ENCODE results near the gene FOXG1. TPM values are rescaled to one million over a fixed set of nuclear protein-coding genes. Genes with fewer than 3 reads are reported as not detected.

Gene FOXG1
- not detected for total RNA-seq

DNA sequence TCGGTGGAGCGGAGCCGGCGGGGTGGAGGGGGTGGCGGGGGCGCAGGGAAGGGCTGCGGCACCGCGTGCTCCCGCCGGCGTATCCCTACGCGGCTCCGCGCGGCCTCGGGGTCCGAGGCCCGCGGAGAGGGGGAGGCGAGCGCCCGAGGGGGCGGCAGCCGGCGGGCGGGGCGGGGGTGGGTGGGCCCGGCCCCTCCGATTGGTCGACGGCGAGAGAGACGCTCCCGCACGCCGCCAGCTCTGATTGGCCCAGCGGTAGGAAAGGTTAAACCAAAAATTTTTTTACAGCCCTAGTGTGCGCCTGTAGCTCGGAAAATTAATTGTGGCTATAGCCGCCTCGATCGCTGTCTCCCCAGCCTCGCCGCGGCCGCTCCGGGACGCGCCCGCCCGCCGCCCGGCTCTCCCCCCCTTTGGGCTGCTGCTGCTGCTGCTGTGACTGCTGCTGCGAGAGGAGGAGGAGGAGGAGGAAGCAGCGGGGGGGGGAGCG is at the start of gene FOXG1:
Gene FOXG1, plus strand, starts transcription at position 319 of the 487 bp plus-strand sequence. CDS start 493 bp downstream, outside the sequence.
- H3K4me3 Mint-ChIP-seq = peak within 1 kb of the TSS; percentile 38
- H3K27me3 Mint-ChIP-seq = peaks cover 50 to 60% of the 10 kb centered on the region in 2 donors
- no peak within 1 kb of the TSS for H3K27ac Mint-ChIP-seq

DNA sequence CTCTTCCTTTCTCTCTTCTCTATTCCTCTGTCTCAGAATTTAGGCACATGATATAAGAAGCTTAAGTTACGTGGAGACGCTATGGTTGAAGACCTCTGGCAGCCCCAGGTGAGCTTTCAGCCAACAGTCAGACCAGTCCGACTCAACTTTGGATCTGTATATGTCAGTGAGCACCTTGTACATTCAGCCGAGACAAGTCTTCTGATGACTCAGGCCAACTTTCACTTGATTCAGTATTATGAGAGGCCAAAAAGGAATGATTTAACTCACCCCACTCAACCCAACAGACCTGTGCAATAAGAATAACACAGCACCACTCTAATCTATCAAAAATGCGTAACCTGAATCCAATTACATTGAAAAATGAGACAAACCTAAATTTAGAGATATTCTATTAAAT is 47.5 kb upstream of the FOXG1 start:
- Mint-ChIP-seq H3K27me3 (no peaks in the 10 kb centered on the region), H3K4me3 (no peak overlapping the region), H3K36me3 (peaks cover 6% of the 10 kb centered on the region), H3K9me3 (peaks cover 22% of the 10 kb centered on the region), H3K27ac (no peak overlapping the region), H3K4me1 (ENCODE audit: low read depth in 2 of 2) (no peaks in the 10 kb centered on the region)
- no peak for DNase-seq (ENCODE audit: low spot score)
- ATAC-seq = no peak

More for the DNA sequence above, at the start of gene FOXG1:
- Mint-ChIP-seq H3K9me3 (peaks cover 13% of the 10 kb centered on the region), H3K36me3 (peaks cover 18% of the 10 kb centered on the region), H3K4me1 (ENCODE audit: low read depth in 2 of 2) (peaks cover 0 to 15% of the 10 kb centered on the region in 2 donors)
- ATAC-seq = no peak
- DNase-seq (ENCODE audit: low spot score) = no peak

DNA sequence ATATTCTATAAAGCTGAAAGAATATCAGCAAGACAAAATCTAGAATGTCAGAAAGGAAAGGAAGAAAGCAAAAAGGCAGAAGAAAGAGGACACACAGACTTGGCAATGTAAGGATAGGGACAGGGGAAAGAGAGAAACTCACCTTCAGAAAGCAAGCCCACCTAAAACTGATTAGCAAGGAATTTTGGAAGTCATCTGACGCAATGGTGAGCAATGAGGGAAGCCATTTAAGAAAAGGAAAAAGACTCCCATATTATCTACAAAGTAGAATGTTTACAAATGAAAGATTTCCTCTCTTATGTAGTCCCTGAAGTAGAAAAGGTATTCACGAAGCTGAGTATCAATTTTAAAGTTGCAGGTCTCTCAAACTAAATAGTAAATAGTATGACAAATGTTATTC is 35.2 kb upstream of the FOXG1 start:
- Mint-ChIP-seq H3K4me1 (ENCODE audit: low read depth in 2 of 2) (no peaks in the 10 kb centered on the region), H3K27ac (no peak overlapping the region), H3K27me3 (no peaks in the 10 kb centered on the region), H3K36me3 (no peaks in the 10 kb centered on the region), H3K9me3 (peaks cover 15% of the 10 kb centered on the region), H3K4me3 (no peak overlapping the region)
- ATAC-seq = no peak
- no peak for DNase-seq (ENCODE audit: low spot score)

DNA sequence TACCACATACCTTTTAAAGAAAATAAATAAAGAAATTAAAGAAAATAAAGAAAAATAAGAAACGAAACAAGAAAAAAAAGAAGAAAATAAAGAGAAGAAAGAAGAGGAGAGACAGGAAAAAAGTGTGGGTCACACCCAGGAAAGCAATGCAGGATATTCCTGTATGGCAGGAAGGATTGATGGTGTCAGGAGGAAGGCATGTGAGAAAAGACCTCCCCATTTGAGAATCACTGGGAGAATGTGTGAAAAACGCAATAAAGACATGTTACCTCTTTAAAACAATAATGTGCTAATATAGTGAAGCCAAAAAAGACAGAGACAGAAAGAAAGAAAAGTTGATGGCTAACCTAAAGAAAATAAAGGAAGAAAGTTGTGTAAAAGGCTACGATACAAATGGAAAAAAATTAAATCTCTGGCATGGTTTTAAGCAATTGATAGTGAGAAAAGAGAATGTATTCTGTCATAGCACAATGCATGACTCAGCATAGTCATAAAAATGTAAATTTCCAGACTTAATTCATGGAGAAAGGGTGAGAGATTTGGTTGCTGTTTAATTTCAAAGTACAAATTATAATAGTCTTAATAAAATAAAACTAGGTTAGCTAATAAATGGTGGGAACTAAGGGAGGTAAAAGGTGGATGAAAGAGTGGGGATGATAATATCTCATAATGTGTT is 24.3 kb upstream of the FOXG1 start:
- Mint-ChIP-seq H3K9me3 (peaks cover 23% of the 10 kb centered on the region), H3K4me3 (no peak overlapping the region), H3K27ac (no peak overlapping the region), H3K4me1 (ENCODE audit: low read depth in 2 of 2) (no peaks in the 10 kb centered on the region), H3K27me3 (no peaks in the 10 kb centered on the region), H3K36me3 (peaks cover 5% of the 10 kb centered on the region)
- no peak for DNase-seq (ENCODE audit: low spot score)
- no peak for ATAC-seq

DNA sequence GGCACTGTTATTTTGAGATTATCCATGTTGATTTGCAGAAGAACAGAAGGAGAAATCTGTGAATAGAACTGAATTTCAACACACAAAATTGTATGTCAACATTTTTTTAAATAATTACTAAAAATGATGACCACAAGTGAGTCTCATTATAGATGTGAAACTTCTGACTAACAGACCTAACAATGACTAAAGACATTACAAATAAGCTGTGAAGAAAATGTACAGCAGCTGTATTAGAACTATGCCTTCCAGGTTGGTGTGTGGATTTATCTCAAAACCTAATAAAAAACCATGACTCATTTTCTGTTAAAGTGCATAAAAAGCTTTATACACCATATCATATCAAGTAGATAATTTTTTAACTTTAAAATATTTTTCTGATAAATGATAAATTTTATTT is 22.5 kb upstream of the FOXG1 start:
- Mint-ChIP-seq H3K4me3 (no peak overlapping the region), H3K27me3 (no peaks in the 10 kb centered on the region), H3K27ac (no peak overlapping the region), H3K9me3 (peaks cover 23% of the 10 kb centered on the region), H3K36me3 (peaks cover 5% of the 10 kb centered on the region), H3K4me1 (ENCODE audit: low read depth in 2 of 2) (no peaks in the 10 kb centered on the region)
- DNase-seq (ENCODE audit: low spot score) (no peak), ATAC-seq (no peak)

DNA sequence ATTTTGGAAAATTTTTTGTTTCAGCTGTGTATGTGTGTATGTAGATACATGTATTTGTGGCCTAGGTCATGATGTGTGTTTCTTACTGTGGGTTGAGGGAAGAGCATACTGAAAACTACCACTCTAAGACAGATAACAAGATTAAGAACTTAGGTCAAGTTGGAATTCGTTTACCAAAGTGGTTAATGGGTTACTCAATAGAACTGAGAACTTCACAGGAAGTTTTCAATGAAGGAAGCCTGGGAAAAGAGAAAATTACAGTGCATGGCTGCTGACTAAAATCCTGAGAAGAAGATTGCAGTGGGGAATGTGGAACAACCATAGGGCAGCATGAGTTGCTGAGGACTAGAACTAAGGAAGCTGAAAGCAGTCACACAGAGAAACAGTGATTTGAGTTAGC is 21.4 kb upstream of the FOXG1 start:
- Mint-ChIP-seq H3K36me3 (peaks cover 5% of the 10 kb centered on the region), H3K27me3 (no peaks in the 10 kb centered on the region), H3K27ac (no peak overlapping the region), H3K9me3 (peaks cover 23% of the 10 kb centered on the region), H3K4me1 (ENCODE audit: low read depth in 2 of 2) (no peaks in the 10 kb centered on the region), H3K4me3 (no peak overlapping the region)
- DNase-seq (ENCODE audit: low spot score) (no peak), ATAC-seq (no peak)

DNA sequence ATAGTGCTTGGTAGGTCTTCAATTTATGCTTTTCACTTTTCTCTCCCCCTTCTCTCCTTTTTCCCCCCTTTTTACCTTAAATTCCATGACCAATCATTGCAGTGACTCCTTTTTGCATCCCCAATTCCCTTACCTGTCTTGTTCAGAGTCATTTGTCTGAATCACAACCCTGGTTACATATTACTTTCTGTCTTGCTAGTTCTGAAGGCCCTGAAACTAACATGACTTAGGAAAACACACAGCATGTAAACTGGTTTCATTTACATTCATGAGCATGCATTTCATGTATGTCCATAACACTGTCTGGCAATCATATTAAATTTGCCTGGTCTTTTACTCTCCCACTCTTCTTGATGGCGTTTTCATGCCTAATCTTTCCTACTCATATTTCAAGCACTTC is 20.3 kb upstream of the FOXG1 start:
- no peak for DNase-seq (ENCODE audit: low spot score)
- Mint-ChIP-seq H3K27me3 (no peaks in the 10 kb centered on the region), H3K36me3 (peaks cover 5% of the 10 kb centered on the region), H3K27ac (no peak overlapping the region), H3K4me3 (no peak overlapping the region), H3K4me1 (ENCODE audit: low read depth in 2 of 2) (no peaks in the 10 kb centered on the region), H3K9me3 (peaks cover 16% of the 10 kb centered on the region)
- ATAC-seq = no peak

DNA sequence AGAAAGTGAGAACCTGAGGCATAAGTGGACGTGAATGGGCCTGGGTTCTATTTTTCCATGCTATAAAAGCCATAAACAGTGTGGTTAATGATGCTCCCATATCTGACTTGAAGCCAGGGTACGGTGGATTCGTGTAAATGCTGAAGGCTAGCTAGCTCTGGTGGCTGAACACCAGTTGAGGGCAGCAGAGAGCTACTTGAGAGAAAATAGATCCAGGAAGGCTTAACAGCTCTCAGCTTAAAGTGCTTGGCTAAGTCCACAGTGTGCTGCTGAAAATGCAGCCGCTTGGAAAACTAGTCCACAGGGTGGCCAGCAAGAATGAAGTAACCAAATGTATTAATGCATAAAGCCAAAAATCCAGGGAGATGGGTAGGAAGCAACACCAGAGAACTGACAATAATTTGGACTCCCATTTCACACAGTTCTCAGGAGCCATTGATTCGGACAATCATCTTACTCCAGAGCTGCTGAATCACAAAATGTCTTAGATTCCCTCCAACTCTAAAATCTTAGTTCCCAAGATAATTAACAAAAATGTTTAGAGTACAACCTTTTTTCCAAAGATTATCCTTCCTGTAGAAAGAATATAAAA is 15.0 kb upstream of the FOXG1 start:
- H3K27ac Mint-ChIP-seq = no peak overlapping the region
- peaks cover 7 to 26% of the 10 kb centered on the region in 2 donors for H3K27me3 Mint-ChIP-seq
- peaks cover 8% of the 10 kb centered on the region for H3K36me3 Mint-ChIP-seq
- peaks cover 9% of the 10 kb centered on the region for H3K9me3 Mint-ChIP-seq
- no peaks in the 10 kb centered on the region for H3K4me1 Mint-ChIP-seq (ENCODE audit: low read depth in 2 of 2)
- ATAC-seq (no peak), DNase-seq (ENCODE audit: low spot score) (no peak)
- H3K4me3 Mint-ChIP-seq = no peak overlapping the region

DNA sequence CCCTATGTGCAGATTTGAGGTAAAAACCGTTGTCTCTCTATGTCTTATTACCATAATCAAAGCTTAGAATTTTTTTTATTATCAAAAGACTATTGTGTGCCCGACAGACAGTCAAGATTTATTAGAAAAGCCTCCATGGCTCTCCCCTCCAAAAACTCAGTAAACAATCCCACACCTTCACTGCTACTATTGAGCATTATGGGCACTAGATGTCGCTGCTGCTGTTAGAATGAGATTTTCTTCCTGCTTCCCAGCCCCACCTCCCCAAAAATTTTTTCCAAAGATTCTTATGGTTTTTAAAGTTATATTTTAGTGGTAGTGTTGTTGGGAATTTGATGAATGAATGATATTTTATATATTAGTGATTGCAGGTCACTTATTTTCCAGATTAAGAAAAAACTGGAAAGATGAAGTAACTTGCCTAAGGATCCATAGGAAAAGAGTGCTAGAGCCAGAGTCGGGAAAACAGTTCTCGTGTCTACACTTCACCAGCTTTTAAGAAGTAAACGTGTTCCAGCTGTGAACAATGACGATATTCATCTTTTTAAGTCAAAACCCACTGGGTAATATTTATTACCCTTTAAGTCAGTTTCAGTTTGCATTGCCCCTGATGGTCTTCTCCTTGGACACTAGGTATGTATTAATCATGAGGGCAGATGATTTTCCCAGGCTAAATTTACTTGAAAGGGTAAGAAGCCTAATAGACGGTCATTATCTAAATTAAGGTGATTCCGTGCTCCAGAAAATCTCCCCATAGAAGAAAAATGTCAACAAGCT is 12.2 kb upstream of the FOXG1 start:
- Mint-ChIP-seq H3K36me3 (peaks cover 5% of the 10 kb centered on the region), H3K27me3 (peaks cover 23 to 44% of the 10 kb centered on the region in 2 donors), H3K4me1 (ENCODE audit: low read depth in 2 of 2) (no peaks in the 10 kb centered on the region), H3K4me3 (no peak overlapping the region), H3K9me3 (peaks cover 3% of the 10 kb centered on the region), H3K27ac (no peak overlapping the region)
- no peak for ATAC-seq
- no peak for DNase-seq (ENCODE audit: low spot score)

DNA sequence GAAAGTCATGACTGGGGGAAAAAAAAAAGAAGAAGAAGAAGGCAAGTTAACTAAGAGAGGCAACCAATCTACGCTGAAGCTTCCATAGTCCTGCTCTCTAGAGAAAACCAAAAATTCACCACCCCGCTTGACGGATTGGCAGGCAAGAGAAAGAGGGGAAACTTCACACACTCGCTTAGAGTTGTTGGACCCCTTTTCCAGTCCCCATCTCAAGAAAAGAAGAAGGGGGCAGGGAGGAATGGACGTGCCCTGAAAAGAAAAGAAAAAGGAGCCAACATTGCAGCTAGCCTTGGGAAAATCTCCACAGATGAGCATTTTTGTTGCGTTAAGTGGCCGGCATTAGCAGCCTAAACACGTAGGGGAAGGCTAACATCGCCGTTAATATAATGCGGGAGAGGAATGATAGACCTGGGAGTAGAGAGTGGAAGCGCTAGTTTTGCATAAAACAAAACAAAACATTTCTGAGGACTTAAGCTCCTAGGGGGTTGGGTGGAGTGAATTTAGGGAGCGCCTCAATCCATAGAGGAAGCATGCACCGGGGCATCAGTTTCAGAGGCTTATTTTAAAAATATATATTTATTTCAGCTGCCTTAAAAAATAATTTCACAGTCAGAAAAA is 11.3 kb upstream of the FOXG1 start:
- Mint-ChIP-seq H3K27ac (no peak overlapping the region), H3K9me3 (peaks cover 6% of the 10 kb centered on the region), H3K27me3 (peaks cover 30 to 50% of the 10 kb centered on the region in 2 donors), H3K4me3 (no peak overlapping the region), H3K36me3 (peaks cover 9% of the 10 kb centered on the region), H3K4me1 (ENCODE audit: low read depth in 2 of 2) (no peaks in the 10 kb centered on the region)
- ATAC-seq (no peak), DNase-seq (ENCODE audit: low spot score) (no peak)

DNA sequence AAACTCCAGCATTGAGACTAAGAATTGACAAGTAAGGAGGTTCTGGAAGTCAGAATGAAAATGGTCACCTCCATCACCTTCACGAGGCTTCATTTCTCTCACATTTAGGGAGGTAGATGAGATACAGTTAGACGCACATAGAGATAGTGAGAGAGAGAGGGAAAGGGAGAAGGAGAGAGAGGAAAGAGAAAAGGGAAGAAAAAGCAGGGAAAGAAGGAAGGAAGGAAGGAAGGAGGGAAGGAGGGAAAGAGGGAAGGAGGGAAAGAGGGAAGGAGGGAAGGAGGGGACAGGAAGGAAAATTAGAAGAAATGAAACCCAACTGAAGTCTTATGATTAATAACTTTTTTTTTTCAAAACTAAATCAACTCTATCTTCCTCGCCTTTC is 10.7 kb upstream of the FOXG1 start:
- DNase-seq (ENCODE audit: low spot score) (no peak), ATAC-seq (no peak)
- Mint-ChIP-seq H3K27ac (no peak overlapping the region), H3K36me3 (peaks cover 9% of the 10 kb centered on the region), H3K27me3 (peaks cover 30 to 50% of the 10 kb centered on the region in 2 donors), H3K9me3 (peaks cover 6% of the 10 kb centered on the region), H3K4me1 (ENCODE audit: low read depth in 2 of 2) (no peaks in the 10 kb centered on the region), H3K4me3 (no peak overlapping the region)

DNA sequence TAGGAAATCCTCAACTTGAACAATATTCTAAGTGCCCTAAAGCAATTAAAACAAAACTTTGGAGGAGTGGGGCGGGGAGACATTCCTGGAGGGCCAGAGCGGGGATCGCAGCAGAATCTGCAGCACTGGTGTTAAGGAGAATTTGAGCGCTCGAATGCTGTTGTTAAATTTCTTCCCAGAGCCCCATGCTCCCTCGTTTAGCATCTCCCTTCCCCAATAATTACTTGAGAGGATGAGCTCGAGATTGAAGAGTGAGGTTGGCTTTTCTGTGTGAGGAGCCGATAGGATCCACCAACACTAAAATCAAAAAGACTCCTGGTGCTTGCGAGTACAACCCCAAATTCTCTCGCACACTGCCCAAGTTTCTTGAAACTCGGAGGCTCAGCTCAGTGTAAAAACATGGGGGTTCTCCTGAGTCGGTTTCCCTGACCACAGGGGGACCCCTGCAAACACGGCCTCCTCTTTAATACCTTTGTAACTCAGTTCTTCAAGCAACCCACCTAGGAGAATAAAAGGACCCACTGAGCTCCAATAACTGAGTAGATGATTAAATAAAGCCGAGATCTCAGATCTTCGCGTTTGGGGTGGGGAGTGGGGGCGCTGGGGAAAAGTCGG is 10.2 kb upstream of the FOXG1 start:
- ATAC-seq = no peak
- peaks cover 9% of the 10 kb centered on the region for H3K36me3 Mint-ChIP-seq
- no peak for DNase-seq (ENCODE audit: low spot score)
- peaks cover 6% of the 10 kb centered on the region for H3K9me3 Mint-ChIP-seq
- no peaks in the 10 kb centered on the region for H3K4me1 Mint-ChIP-seq (ENCODE audit: low read depth in 2 of 2)
- no peak overlapping the region for H3K4me3 Mint-ChIP-seq
- H3K27ac Mint-ChIP-seq = no peak overlapping the region
- peaks cover 33 to 55% of the 10 kb centered on the region in 2 donors for H3K27me3 Mint-ChIP-seq

DNA sequence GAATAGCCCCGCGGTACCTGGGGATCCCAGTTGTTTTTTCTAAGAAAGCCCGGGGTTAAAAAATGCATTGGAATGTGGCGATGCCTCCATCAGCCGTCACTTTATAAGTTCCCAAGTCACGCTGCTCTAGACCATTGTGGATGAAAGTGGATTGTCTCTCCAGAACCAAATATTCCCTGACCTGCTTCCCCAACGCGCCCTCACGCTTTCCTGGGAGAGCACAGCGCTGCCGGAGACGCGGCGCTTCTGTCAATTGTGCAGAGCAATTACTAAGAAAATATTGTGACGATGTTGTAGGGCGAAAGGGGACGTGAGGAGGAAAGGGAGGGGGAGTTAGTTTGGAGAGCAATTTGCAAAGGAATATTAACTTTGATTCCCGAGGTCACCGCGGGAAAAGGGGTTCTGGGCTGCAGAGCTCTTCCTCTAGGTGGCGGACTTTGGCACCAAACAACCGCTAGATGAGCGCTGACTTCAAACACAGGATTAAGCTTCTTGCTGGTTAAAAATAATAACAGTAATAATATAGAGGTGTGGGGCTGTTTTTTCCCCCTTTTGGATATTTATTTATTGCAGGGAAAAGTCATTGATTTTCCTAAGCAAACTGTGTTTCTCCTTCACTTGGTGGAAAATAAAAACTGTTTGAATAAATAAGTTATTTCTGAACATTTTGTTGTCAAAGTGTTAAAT is 9.6 kb upstream of the FOXG1 start:
- DNase-seq (ENCODE audit: low spot score) = no peak
- H3K27me3 Mint-ChIP-seq = peaks cover 39 to 62% of the 10 kb centered on the region in 2 donors

More for the DNA sequence above, 9.6 kb upstream of the FOXG1 start:
- no peaks in the 10 kb centered on the region for H3K4me1 Mint-ChIP-seq (ENCODE audit: low read depth in 2 of 2)
- H3K9me3 Mint-ChIP-seq = peaks cover 8% of the 10 kb centered on the region
- no peak overlapping the region for H3K27ac Mint-ChIP-seq
- no peak overlapping the region for H3K4me3 Mint-ChIP-seq
- ATAC-seq = no peak
- peaks cover 9% of the 10 kb centered on the region for H3K36me3 Mint-ChIP-seq

Measured in natural killer cell treated with Interleukin-12 subunit alpha and Interleukin-12 subunit beta and Interleukin-15 and Interleukin-18, amount 100 ng/mL, for 72 hours (primary cell).